GM18861 (cell line): ENCODE results near the gene PUM1.
"Not testable (repeated sequence)": the region's sequence is repeated elsewhere in the genome, so short reads cannot be mapped to it uniquely, and the experiment has no call there.

ENCODE experiments used
- ATAC-seq: cut with Tn5 transposase; IDR thresholded peaks from one replicate; pipeline ENCODE4 v1.9.1; 2021; ENCODE audit not compliant: unreplicated experiment

Gene PUM1

GRCh38 chr1:31064718-31065309 lies 703 bp downstream of the PUM1 start:
- no peak for ATAC-seq

- no peak for ATAC-seq
These were observed 1.3 kb downstream of the PUM1 start for GRCh38 chr1:31064111-31064717.

GRCh38 chr1:31063631-31064030 lies 1.9 kb downstream of the PUM1 start:
- no peak for ATAC-seq

GRCh38 chr1:31062867-31063380 lies 2.6 kb downstream of the PUM1 start:
- no peak for ATAC-seq

- ATAC-seq = not testable (repeated sequence)
These were observed 3.2 kb downstream of the PUM1 start for GRCh38 chr1:31062162-31062866.

- no peak for ATAC-seq
These were observed 7.5 kb downstream of the PUM1 start for GRCh38 chr1:31058012-31058411.

- no peak for ATAC-seq
These were observed 9.6 kb downstream of the PUM1 start for GRCh38 chr1:31055953-31056352.

GRCh38 chr1:31055501-31055900 lies 10.0 kb downstream of the PUM1 start:
- no peak for ATAC-seq

GRCh38 chr1:31054958-31055481 lies 10.5 kb downstream of the PUM1 start:
- no peak for ATAC-seq

GRCh38 chr1:31054349-31054748 lies 11.2 kb downstream of the PUM1 start:
- ATAC-seq = no peak

GRCh38 chr1:31052613-31053012 lies 12.9 kb downstream of the PUM1 start:
- ATAC-seq = not testable (repeated sequence)

- ATAC-seq = no peak
These were observed 13.9 kb downstream of the PUM1 start for GRCh38 chr1:31051611-31052010.

GRCh38 chr1:31047507-31047906 lies 18.0 kb downstream of the PUM1 start:
- not testable (repeated sequence) for ATAC-seq

GRCh38 chr1:31043631-31044030 lies 21.9 kb downstream of the PUM1 start:
- ATAC-seq = no peak

- ATAC-seq = no peak
These were observed 22.9 kb downstream of the PUM1 start for GRCh38 chr1:31042656-31043055.

GRCh38 chr1:31041529-31041928 lies 24.0 kb downstream of the PUM1 start:
- no peak for ATAC-seq

GRCh38 chr1:31040038-31040437 lies 25.5 kb downstream of the PUM1 start:
- no peak for ATAC-seq

- ATAC-seq = not testable (repeated sequence)
These were observed 26.6 kb downstream of the PUM1 start for GRCh38 chr1:31038935-31039334.

- ATAC-seq = no peak
These were observed 27.2 kb downstream of the PUM1 start for GRCh38 chr1:31038360-31038759.

GRCh38 chr1:31036749-31037500 lies 28.6 kb downstream of the PUM1 start:
- ATAC-seq = no peak

- no peak for ATAC-seq
These were observed 31.9 kb downstream of the PUM1 start for GRCh38 chr1:31033598-31033997.
